SU-DHL-6 (cell line): Measurements from ENCODE around the gene GNAI2.

Source experiments
- EZH2phosphoT487 ChIP-seq: fragments of 200-600 bp; sonication (generic), shearing (Covaris generic); conservative IDR thresholded peaks from 2 replicates; pipeline ENCODE4 v1.6.1; 2018; ENCODE audit warnings: mild to moderate bottlenecking, antibody characterized with exemption, low read length, moderate library complexity, mixed read lengths
- TF ChIP-seq, protein P1 (sequence below): fragments of 200-600 bp; sonication (generic); IDR thresholded peaks from one replicate; pipeline ENCODE4 v1.5.1; 2017; ENCODE audit warnings: antibody characterized with exemption, mild to moderate bottlenecking, low read length, moderate library complexity; ENCODE audit not compliant: insufficient read depth, poor library complexity, severe bottlenecking

GRCh38 chr3:50238549-50239026, 2.6 kb downstream of the GNAI2 start:
- TF ChIP-seq, protein P1, sequence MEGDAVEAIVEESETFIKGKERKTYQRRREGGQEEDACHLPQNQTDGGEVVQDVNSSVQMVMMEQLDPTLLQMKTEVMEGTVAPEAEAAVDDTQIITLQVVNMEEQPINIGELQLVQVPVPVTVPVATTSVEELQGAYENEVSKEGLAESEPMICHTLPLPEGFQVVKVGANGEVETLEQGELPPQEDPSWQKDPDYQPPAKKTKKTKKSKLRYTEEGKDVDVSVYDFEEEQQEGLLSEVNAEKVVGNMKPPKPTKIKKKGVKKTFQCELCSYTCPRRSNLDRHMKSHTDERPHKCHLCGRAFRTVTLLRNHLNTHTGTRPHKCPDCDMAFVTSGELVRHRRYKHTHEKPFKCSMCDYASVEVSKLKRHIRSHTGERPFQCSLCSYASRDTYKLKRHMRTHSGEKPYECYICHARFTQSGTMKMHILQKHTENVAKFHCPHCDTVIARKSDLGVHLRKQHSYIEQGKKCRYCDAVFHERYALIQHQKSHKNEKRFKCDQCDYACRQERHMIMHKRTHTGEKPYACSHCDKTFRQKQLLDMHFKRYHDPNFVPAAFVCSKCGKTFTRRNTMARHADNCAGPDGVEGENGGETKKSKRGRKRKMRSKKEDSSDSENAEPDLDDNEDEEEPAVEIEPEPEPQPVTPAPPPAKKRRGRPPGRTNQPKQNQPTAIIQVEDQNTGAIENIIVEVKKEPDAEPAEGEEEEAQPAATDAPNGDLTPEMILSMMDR, result no peak
- no peak for TF ChIP-seq EZH2phosphoT487
